ENCODE results near the gene PPP2R5B.

PPP2R5B gene

GRCh38 chr11:64890522-64890939 is 34.0 kb upstream of the PPP2R5B start:
- no peak for DNase-seq

GRCh38 chr11:64891215-64891848 is 33.2 kb upstream of the PPP2R5B start:
- DNase-seq, result no peak

DNA sequence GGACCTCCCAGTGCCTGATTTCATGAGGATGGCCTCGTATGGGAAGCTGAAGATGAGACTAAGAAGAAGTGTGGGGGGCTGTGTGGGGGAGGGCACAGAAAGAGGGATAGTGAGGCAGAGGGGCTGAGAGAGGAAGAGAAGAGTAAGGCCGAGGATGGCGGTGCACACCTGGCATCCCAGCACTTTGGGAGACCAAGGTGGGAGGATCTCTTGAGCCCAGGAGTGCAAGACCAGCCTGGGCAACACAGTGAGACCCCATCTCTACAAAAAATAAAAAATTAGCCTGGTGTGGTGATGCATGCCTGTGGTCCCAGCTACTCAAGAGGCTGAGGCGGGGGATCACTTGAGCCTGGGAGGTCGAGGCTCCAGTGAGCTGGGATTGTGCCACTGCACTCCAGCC is 32.6 kb upstream of the PPP2R5B start:
- no peak for DNase-seq

GRCh38 chr11:64892411-64892831 is 32.1 kb upstream of the PPP2R5B start:
- no peak for DNase-seq

DNA sequence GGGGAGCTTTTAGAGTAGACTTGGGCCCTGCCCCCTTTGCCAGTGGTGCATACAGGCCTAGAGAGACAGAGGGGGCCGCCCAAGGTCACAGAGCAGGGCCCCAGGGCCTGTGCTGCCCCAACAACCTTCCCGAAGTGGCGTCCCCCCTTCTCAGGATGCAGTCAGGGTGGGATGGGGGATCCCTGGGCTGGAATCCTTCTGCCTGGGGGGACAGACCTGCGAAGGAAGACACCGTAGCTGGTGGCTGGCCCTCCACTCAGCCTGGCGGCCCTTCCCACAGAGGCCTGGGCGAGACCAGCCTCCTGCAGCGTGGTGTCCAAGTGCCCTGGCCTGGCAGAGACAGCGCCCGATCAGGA is 31.7 kb upstream of the PPP2R5B start:
- no peak for DNase-seq

DNA sequence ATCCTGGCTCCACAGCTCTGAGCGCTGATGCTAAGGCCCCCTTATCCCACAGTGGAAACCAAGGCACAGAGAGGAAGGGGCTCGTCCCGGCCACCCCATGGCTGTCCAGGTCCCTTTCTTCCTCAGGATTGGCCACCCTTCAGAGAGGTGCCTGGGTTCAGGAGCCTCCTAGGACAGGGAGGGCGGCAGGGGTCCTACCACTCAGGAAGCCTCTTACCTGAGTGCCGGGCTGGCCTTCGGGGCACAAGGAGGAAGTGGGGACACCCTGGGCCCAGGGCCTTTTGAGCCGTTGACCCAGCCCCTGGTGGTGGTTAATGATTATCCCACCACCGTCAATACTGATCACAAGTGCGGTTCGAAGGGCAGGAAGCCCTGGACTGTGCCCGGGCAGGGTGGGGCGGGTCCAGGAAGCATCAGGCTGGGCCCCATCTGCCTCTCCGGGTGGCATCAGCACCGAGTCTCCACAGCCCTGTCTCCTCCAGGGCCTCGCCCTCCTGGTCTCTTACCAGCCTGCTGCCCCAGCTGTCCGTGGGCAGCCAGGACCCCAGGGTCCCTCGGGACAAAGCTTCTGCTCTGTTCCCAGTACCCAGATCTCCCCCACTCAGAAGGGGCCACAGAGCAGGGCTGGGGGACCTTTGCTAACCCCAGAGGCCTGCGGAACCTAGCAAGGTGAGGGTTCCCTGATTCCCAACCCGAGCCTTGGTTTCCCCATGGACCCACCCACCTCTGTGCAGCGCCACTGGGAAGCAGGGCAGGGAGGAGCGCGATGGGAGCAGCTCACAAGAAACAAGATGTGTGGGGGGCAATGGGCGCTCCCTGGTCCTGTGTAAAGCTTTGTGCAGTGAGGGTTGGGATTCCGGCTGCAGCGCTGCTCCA is 31.1 kb upstream of the PPP2R5B start:
- DNase-seq, result no peak

GRCh38 chr11:64894070-64894811 is 30.2 kb upstream of the PPP2R5B start:
- DNase-seq, result peak; percentile 80

DNA sequence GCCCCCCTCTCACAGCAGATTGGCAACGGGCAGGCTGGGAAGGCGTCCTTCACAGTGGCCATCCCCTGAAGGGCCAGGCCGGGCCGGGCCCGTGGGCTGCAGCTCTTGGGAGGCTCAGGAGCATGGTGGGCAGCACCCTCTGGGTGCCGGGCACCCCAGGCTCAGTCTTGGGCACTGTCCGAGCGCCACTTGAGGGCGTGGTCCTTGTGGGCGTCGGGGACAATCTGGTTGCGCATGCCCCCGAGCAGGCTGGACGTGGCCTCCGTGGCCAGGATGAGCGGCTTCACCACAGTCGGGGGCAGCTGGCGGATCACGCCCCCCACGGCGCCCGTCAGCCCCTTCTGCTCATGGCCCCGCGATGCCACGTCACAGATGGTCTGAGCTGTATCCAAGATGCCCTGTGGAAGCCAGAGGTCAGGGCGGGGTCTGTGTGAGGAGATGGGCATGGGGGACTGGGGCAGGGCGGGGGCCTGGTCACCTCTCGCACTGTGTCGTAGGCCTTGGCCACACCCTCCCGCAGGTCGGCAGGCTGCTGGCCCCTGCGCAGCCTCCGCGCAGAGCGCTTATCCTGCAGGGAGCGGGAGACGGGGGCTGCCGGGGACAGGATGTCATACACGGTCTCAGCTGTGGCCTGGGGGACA is 29.6 kb upstream of the PPP2R5B start:
- no peak for DNase-seq

GRCh38 chr11:64896448-64897022 is 28.0 kb upstream of the PPP2R5B start:
- no peak for DNase-seq

DNA sequence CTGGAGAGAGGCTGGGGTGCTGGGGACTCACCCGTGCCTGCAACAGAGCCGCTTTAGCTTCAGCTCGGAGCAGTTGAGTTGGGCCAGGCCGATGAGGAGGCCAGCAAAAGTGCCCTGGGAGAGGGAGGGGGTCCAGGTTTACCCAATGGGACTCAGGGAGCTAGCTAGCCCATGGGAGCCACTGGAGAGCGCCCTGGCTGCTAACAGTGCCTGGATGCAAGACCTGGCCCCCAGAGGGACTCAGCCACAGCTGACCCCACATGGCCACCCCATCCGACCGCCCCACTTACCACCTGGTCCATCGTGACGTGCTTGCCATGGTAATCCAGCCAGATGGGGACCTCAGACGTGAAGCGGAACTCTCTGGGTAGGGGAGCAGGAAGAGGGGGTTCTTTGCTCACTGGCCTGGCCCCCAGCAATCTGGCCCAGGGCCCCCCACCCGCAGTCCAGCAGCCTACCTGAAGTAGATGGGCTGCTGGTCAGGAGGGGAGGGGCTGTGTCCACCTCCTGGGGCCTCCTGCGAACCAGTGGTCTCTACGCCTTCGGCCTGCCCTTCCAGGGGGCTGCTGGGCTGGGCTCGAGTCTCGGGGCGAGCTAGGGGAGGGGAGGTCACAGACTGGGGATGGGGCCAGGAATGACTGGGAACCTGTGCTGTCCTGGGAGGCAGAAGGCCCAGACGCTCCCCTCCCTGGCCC is 27.0 kb upstream of the PPP2R5B start:
- DNase-seq, result no peak

DNA sequence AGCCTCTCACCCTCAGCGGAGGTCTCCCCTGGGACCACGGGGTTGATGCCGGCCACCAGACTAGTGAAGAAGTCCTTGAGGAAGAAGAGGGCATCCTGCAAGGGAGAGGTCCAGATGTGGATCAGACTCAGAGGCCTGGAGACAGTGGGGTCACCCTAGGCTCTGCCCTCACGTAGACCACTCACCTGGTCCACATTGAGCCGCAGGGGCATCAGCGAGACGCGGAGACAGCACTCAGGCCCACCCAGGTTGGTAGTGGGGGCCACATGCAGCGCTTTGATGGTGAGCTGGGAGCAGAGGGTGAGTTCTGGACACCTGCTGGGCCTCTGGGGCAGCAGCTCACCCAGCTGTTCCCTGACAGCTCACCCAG is 26.4 kb upstream of the PPP2R5B start:
- DNase-seq, result no peak

GRCh38 chr11:64898541-64898940 is 25.9 kb upstream of the PPP2R5B start:
- no peak for DNase-seq

DNA sequence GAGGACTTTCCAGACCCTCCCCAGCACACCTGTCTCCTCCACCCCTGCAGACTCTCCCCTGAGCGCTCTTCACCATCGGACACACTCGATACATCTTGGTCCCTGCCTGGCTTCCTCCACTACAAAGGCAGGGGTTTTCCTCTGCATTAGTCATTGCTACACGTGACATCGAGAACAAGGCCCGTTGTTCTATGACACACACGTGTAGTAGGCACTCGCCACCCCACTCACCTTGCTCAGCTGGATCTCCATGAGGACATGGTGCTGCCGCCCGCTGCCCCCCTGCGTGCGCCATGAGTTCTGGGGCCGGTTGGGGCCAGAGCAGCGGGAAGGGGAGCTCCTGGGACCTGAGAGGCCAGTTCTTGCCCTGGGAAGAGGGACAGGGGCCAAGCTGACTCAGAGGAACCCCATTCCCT is 24.2 kb upstream of the PPP2R5B start:
- peak; percentile 59 for DNase-seq

GRCh38 chr11:64900774-64901173 is 23.7 kb upstream of the PPP2R5B start:
- DNase-seq, result no peak

- DNase-seq, result no peak
These were observed 22.2 kb upstream of the PPP2R5B start for GRCh38 chr11:64902102-64902900.

DNA sequence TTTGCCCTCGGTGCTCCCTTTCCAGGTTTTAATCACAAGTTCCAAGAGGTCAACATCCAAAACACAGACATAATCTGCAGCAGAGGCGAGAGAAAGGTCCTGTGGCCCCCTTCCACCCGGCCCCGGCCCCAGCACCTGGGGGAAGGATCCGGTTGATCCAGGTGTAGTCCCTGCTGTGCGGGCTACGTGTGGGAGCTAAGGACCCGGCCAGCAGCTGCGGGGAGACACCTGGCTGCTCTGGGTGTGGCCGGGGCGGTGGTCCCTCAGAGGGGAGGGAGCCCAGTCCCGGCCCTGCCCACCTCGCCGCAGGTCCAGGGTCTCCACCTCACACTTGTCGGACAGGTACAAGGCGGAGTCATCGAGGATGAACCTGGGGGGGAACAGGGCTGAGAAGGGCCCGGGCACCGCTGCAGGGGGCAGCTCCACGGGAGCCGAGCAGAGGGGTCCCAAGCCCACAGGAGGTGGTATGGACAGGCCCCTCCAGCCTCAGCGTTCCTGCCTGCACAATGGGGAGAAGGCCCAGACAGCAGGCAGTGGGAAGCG is 21.1 kb upstream of the PPP2R5B start:
- DNase-seq, result no peak

DNA sequence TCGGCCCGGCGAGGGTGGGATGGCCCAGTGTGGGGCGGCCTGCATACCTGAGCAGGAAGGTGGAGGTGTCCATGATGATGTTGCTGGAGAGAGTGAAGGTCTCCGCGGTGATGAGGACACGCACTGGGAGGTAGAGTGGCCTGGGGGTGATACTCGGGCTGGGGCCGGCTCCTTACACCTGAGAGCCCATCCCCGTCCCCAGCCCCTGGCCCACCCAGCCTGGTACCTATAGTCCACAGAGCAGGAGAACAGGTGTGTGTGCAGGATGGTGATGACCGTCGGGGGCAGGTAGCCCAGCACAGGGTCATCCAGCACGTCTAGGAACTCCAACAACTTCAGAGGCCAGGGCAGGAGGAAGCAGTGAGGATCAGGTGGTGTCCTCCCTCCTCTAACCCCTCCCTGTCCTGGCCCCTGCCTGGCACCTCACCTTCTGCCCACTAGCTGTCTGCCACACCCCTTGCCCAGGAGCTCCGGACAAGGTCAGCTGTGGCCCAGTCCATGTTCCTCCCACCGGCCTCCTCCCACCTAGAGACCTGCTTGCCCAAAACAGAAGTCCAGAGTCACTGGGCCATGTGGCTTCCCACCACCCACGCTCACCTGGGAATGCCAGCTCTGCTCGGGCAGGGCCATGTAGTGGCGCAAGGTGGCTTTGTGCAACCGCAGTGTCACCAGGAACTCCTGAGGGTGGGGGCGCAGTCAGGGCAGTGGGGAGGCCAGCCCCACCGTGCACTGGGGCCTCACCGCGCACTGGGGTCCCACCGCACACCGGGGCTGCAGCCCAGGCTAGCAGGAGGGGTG is 18.8 kb upstream of the PPP2R5B start:
- DNase-seq, result no peak

- DNase-seq, result no peak
These were observed 18.2 kb upstream of the PPP2R5B start for GRCh38 chr11:64906314-64906635.

- no peak for DNase-seq
These were observed 15.7 kb upstream of the PPP2R5B start for GRCh38 chr11:64908766-64909165.

DNA sequence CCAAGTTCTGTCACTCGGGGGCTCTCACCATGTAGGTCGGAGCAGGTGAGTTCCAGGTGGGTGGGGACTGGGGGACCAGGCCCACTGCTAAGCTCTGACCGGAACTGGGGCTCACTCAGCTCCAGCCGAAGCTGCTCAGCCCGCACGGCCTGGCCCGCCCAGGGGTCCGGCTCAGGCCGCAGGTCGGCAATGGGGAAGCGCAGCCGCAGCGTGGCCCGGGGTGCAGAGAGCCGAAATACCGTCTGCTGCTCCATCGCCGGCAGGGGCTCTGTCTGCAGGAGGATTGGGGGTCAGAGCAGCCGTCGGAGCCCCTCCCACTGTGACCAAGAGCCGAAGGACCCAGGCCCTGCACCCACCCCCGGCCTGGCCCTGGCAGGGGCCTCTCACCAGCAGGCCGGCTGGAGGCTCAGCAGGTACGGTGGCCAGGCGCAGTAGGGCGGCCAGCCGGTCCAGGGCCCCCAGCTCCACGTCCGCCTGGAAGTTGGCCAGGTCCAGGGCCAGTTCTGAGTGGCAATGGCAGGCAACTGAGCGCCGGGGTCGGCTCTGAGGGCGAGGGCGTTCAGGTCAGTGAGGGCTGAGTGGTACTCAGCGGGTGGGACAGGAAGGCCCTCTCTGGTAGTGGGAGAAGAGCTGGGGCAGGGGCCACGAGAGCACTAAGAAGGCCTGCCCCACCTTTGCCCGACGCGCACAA is 14.7 kb upstream of the PPP2R5B start:
- DNase-seq, result no peak
